Measurements from ENCODE around the gene PIGC.

The PIGC gene

DNA sequence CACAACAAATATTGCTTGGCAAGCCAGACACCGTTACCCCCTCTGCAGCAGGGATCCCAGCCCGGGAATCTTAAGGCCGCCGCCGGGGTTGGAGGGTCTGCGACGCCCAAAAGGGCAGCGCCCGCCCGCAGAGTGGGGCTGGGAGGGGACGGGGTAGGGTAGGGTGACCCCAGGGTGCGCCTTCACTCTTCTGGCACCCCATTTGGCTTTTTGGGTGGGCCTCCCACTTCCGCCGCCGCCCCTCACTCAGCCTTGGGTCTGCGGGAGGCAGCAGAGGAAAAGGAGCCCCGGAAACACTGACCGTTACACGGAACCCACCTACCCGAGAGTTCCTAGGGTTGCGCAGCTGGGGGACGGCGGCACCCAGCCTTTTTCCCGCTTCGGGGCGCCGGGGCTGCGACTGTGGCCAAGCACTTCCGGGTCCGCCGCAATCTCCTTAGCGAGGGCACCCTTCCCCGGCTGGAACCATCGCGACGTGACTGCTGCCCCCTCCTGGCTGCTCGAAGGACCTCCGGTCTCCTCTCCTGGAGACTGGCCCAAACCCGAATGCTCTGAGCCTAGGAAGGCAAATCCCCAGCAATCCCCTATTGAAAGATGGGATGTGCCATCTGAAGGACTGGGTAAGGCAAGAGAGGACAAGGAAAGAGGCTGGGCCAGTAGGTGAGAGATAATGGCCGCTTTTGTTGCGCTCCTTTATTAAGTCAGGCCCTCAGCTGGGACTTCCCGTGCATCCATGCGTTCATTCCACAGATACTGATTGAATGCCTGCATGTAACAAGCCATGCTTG lies at the start of gene PIGC:
PIGC (minus strand) TSS at position 404 of the 788 bp plus-strand sequence. CDS start 1,447 bp downstream, outside the sequence.
- peak; percentile 88 for DNase-seq (ENCODE audit: low read depth)

GRCh38 chr1:172492421-172492820 lies 48.6 kb upstream of the PIGC start:
- DNase-seq (ENCODE audit: low read depth), result no peak

DNA sequence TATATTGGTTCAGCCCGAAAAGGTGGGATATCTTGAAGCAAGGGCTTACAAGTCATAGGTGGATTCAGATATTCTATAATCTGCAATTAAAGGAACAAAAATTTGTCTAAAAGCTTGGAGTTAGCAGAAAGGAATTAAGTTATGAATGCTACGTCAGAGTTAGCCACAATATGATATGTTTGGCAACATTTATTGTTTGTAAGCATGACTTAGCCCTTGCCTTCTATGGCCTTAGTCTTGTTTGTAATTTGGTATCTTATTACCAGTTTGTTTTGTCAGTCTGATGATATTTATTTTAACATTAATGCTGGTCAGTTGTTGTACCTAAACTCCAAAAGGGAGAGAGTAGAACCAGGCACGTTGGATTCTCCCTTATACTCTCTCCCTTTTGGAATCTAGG lies 46.0 kb upstream of the PIGC start:
- DNase-seq (ENCODE audit: low read depth), result no peak

DNA sequence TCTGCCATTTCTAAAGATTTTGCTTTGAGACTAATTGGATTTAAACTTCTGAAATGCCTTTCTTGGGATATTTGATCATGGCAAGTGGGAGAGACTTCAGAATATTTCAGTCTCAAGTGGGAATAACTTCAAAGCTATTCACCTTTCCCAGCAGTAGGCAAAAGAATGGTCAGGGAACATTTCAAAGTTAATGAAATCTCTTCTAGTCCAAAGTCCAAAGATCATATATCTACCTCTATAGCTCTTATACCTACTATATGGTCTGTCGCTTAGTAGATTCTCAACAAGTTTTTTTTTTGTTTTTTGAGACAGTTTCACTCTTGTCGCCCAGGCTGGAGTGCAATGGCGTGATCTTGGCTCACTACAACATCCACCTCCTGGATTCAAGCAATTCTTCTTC lies 44.5 kb upstream of the PIGC start:
- no peak for DNase-seq (ENCODE audit: low read depth)

GRCh38 chr1:172487550-172487949 lies 43.7 kb upstream of the PIGC start:
- no peak for DNase-seq (ENCODE audit: low read depth)

DNA sequence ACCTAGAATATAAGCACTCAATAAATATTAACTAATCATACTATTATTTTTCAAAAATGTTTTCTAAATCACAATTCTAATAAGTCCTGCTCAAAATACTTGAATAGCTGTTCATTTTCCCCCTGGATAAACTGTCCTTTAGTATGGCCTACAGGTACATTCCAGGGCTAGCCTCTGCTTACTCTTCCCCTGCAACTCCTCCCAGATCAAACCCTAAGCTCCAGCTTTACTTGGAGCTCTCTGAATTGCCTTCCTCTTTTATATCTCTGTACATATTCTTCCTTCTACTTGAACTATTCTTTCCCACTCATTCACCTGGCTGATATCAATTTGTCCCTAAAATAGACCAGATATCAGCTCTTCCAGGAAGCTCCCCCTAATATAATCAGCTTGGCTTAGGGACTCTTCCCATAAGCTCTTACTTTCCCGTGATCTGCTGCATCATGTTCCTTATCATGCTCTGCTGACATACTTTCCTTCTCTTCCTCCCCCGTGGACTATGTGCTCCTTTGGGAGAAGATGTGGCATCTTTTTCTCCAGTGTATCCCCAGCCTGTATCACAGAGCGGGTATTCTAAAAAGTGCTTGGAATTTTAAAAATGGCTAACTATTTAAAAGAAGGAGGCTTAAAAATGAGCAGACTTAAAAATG lies 43.1 kb upstream of the PIGC start:
- no peak for DNase-seq (ENCODE audit: low read depth)

DNA sequence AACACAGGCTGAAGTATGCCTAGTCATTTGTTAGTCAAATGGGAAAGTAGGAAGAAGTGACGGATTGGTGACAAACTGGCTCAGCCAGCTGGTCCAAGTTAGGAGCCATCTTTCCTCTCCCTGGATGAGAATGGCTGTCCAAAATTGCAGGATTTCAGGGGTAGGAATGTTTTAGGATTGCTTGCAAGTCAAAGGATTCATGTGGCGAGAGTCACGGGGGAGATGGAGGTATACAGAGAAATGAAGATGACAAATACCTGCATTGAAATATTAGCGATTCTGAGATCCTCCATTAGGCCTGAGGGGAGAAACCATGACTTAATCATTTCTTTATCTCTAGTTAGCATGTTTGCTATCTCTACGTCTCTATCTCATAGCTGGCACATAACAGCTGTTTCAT lies 41.8 kb upstream of the PIGC start:
- DNase-seq (ENCODE audit: low read depth), result no peak

DNA sequence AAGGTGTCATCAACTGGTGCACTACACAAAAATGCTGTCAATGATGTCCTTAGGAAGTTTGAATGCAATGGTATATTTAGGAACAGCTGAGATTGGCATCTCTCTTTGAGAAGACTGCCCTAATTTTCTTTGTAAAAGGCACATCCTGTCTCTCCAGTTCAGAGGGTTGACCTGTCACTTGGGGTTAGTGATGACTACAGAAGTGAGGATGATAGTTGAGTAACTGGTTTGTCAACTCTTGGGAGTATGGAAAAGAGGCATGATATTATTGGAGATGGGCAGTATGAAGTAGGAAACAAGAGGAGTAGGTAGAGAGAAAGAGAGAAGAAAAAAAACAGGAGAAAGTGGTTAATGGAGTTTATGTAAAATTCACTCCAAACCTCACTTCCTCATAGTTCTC lies 40.4 kb upstream of the PIGC start:
- no peak for DNase-seq (ENCODE audit: low read depth)

DNA sequence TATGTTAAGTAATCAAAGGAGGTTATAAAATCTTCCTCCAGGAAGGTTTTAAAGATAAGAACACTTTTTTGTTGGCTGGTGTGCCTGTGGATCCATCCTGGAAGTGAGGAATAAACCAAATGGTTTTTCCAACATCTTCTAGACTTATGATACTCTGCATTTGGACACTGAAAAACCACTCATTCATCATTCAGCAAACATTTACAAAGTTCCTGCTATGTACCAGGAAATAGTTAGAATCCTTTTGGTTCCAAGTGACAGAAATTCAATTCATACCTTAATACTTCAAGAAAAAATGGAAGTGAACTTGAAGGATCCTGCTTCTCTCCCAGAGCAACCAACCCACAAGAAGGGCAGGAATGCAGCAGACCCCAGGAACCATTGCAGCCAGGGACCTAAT lies 39.6 kb upstream of the PIGC start:
- DNase-seq (ENCODE audit: low read depth), result peak; percentile 34

- DNase-seq (ENCODE audit: low read depth), result no peak
These were observed 38.2 kb upstream of the PIGC start for GRCh38 chr1:172482044-172482443.

DNA sequence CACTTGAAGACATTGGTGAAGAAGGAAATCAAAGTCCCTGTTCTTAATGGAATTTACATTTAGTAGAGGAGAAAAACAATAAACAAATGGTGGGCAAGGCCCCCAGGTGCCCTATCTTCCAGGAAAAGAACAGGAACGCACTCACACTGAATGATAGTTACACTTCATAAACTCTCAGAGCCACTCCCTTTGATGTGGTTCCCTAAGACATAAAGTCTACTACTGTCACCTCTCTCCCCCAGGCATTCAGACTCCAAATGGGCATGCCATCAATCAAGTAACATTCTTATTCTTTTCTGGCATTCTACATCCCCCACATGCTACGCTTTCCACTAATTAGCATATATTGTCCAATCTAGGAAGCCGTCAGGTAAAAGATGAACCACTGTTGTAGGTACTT lies 36.6 kb upstream of the PIGC start:
- no peak for DNase-seq (ENCODE audit: low read depth)

DNA sequence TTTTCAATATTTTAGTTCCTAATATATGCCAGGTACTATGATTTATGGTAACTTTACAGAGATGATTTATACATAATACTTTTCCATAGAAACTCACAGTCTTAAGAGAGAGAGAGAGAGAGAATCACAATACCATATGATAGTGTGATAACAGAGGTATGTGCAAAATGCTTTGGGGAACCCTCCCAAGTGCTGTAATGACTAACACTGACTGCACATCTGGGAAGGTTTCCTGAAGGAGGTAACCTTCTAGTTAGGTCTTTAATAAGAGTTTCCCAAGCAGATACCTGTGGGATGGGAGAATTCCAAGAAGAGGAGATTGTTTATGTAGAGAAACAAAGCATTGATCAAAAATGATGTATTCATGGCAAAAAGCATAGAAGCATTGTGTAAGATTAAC lies 34.6 kb upstream of the PIGC start:
- DNase-seq (ENCODE audit: low read depth), result no peak

DNA sequence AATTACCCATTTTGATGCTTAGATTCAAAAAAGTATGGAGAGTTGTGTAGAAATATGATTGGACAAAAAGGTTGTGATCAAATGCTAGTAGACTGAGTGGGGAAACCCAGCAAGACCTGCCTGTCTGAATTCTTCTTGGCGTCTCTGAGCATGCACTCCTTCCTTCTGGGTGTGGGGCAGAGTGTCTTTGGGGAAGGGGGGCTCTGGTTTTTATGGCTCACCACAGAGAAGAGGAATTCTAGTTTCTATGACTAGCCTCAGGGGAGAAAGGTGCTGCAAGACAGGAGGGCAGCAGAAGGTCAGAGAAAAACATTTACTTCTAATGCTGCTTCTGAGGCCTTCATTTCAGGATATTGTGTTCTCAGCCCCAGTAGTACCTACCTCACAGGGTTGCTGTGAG lies 33.9 kb upstream of the PIGC start:
- DNase-seq (ENCODE audit: low read depth), result no peak

DNA sequence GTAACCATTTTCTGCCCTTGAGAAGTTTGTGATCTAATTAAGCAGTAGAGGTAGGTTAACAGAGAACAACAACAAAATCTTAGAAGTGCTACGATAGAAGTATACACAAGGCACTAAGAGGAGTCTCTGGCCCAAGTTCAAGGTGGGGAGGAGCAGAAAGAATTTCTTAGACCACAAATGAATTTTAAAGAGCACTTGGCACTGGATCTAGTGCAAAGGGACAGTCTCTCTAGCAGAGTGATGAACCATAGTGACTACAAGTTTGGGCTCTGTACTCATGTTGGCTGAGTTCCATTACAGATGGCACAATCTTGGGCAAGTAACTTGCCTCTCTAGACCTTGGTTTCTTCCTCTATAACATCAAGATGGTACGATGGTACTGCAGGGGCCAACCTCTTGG lies 33.3 kb upstream of the PIGC start:
- DNase-seq (ENCODE audit: low read depth), result no peak

DNA sequence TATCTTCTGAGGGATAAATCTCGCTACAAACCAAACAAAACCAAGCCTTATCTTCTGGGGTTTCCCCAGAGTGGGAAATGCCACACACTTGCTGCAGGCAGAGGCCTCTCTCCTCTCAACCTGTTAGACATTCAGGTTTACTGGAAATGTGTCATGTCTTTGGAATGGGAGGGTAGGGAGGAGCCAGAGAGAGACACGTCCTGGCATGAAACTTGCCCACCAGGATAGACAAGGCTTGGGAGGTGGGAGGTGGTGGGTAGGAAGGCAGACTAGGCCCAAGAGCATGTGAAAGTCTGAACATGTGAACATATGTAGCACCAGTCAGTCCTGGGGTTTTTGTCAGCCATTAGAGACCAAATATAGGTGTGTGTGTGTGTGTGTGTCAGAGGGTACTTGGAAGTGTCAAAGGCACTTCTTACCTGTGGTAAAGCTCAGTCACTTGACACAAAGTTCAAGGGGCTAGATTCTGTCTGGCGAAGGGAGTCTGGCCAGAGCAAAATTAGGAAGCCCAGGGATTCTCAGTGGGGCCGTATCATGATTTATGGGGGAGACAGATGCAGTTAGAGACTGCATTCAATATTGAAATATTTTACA lies 32.4 kb upstream of the PIGC start:
- DNase-seq (ENCODE audit: low read depth), result no peak

- DNase-seq (ENCODE audit: low read depth), result no peak
These were observed 30.0 kb upstream of the PIGC start for GRCh38 chr1:172473842-172474241.

DNA sequence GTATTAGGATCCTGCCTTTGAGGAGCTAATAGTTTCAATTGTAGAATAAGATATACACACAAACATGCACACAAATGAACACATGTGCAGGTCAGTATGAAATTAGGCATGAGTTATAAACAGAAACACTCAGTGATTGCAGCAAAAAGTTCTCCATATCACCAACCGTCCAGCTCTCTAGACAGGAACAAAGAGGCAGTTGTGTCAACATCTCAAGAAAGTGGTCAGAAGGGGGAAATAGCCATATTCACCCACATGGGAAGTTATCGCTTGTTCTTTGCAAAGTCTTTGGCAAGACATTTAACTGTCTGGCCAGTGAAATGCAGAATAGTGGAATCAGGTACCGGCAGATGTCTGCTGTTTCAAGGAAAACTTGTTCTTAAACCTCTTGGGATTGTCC lies 29.4 kb upstream of the PIGC start:
- no peak for DNase-seq (ENCODE audit: low read depth)

- DNase-seq (ENCODE audit: low read depth), result no peak
These were observed 28.6 kb upstream of the PIGC start for GRCh38 chr1:172472495-172472894.

GRCh38 chr1:172471666-172472065 lies 27.8 kb upstream of the PIGC start:
- no peak for DNase-seq (ENCODE audit: low read depth)

GRCh38 chr1:172470149-172470548 lies 26.3 kb upstream of the PIGC start:
- DNase-seq (ENCODE audit: low read depth), result no peak

GRCh38 chr1:172469717-172470116 lies 25.8 kb upstream of the PIGC start:
- no peak for DNase-seq (ENCODE audit: low read depth)

- DNase-seq (ENCODE audit: low read depth), result no peak
These were observed 24.4 kb upstream of the PIGC start for GRCh38 chr1:172468296-172468695.

DNA sequence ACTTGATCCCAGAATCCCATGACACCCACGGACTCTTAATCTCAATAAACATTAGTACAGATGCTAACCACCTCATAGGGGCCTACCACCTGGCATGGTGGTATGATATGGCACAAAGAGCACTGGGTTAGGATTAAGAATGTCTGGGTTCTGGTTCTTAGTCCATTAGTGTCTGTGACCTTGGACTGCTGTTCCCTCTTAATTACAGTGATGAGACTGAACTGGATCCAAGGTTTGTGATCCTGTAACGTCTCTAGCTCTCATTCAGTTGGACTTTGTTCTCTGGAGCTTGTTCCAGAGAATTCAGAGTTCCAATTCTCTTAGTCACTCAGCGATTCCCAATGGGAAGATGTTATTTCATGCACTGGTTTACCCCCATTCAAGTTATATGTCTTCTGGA lies 23.6 kb upstream of the PIGC start:
- DNase-seq (ENCODE audit: low read depth), result no peak
